A673 (cell line): Measurements from ENCODE around the gene TMEM214. TPM values are rescaled to one million over a fixed set of nuclear protein-coding genes. Genes with fewer than 3 reads are reported as not detected.

Experiments
- BruUV-seq: library from RNA; stranded (reverse); fragments of 400-500 nt; replicated peaks from 2 replicates; lab custom pipeline; 2021; lab: Mats Ljungman, UMichigan
- CTCF ChIA-PET: fragments of 300-600 bp; sonication (Branson Sonifier 250); formaldehyde crosslinking; loops from one replicate; lab custom pipeline; 2022; ENCODE audit warnings: antibody characterized with exemption; lab: Charles Lee
- POLR2A ChIA-PET: fragments of 300-600 bp; sonication (Branson Sonifier 250); formaldehyde crosslinking; loops from one replicate; lab custom pipeline; 2022; ENCODE audit warnings: antibody characterized with exemption; ENCODE audit not compliant: low non-redundant PET; lab: Charles Lee
- DNase-seq: peaks from one replicate; pipeline ENCODE4 v3.0.0-alpha.2; 2015; ENCODE audit warnings: low spot score
- H3K27ac ChIP-seq: fragments of 200-600 bp; sonication (generic); 2 replicates; pipeline ENCODE4 v1.5.1; 2016; ENCODE audit warnings: mixed run types, low read depth, mild to moderate bottlenecking, mixed read lengths, antibody characterized with exemption, low read length; ENCODE audit not compliant: poor library complexity, severe bottlenecking
- H3K27me3 ChIP-seq: fragments of 200-600 bp; sonication (generic); replicated peaks from 2 replicates; pipeline ENCODE4 v1.6.1; 2017; ENCODE audit warnings: mixed run types, low read depth, mild to moderate bottlenecking, mixed read lengths, antibody characterized with exemption, low read length; ENCODE audit not compliant: insufficient read depth, poor library complexity
- H3K36me3 ChIP-seq: fragments of 200-600 bp; sonication (generic); 2 replicates; pipeline ENCODE4 v1.6.1; 2016; ENCODE audit warnings: mixed run types, mild to moderate bottlenecking, mixed read lengths, antibody characterized with exemption, low read length; ENCODE audit not compliant: insufficient read depth, poor library complexity, severe bottlenecking
- H3K4me1 ChIP-seq: fragments of 200-600 bp; sonication (generic); 2 replicates; pipeline ENCODE4 v1.6.1; 2017; ENCODE audit warnings: mixed run types, mild to moderate bottlenecking, mixed read lengths, antibody characterized with exemption, low read length; ENCODE audit not compliant: insufficient read depth, poor library complexity, severe bottlenecking
- H3K4me3 ChIP-seq: fragments of 200-600 bp; sonication (generic); 2 replicates; pipeline ENCODE4 v1.5.1; 2016; ENCODE audit warnings: low read depth, mixed run types, mild to moderate bottlenecking, mixed read lengths, low read length; ENCODE audit not compliant: poor library complexity, severe bottlenecking
- H3K9me3 ChIP-seq: fragments of 200-600 bp; sonication (generic); 2 replicates; pipeline ENCODE4 v1.6.1; 2016; ENCODE audit warnings: mixed run types, low read depth, mild to moderate bottlenecking, mixed read lengths, antibody characterized with exemption, low read length; ENCODE audit not compliant: poor library complexity, severe bottlenecking
- CTCF ChIP-seq: fragments of 300-800, 200-600 bp; sonication (generic); conservative IDR thresholded peaks from 2 replicates; pipeline ENCODE4 v1.5.1; 2017; ENCODE audit warnings: low read depth, mild to moderate bottlenecking, antibody characterized with exemption, low read length, moderate library complexity, mixed read lengths
- EZH2 ChIP-seq: fragments of 200-600 bp; sonication (generic); IDR thresholded peaks from 2 replicates; pipeline ENCODE4 v1.6.1; 2017; ENCODE audit warnings: borderline replicate concordance, low read depth, mild to moderate bottlenecking, mixed read lengths, antibody characterized with exemption, low read length; ENCODE audit not compliant: poor library complexity, severe bottlenecking
- intact Hi-C: fragments of 100-400 bp; cut with micrococcal nuclease; formaldehyde crosslinking; loops from one replicate; pipeline ENCODE4 v1.10.0; 2022; ENCODE audit not compliant: unreplicated experiment
- total RNA-seq: library from RNA; stranded (reverse); gene quantifications from 2 replicates; pipeline ENCODE4 v1.2.3, GENCODE V29; 2021

The TMEM214 gene
- total RNA-seq, 1 experiment from 2014 or later: 76.7 TPM

- intact Hi-C loops: no loop called here
- no TSS peak for BruUV-seq
- Histone ChIP-seq H3K27ac (no peak overlapping the region), H3K4me3 (no peak overlapping the region), H3K27me3 (no peaks in the 10 kb centered on the region), H3K36me3 (peaks cover 64% of the 10 kb centered on the region), H3K9me3 (no peaks in the 10 kb centered on the region), H3K4me1 (peaks cover 11% of the 10 kb centered on the region)
- no peak for TF ChIP-seq EZH2
- no peak for TF ChIP-seq CTCF
- POLR2A ChIA-PET: interaction anchor here (0.7 kb wide), 1 partner anchor 9 kb away, joined by 3 read pairs; no protein-coding TSS in a partner anchor
- DNase-seq: no peak
- CTCF ChIA-PET: no interaction called here
Observed at GRCh38 chr2:27038631-27039339, 6.0 kb downstream of the TMEM214 start.

GRCh38 chr2:27039426-27039825 lies 6.7 kb downstream of the TMEM214 start:
- CTCF ChIA-PET: no interaction called here
- intact Hi-C loops: no loop called here

GRCh38 chr2:27039871-27040270 lies 7.1 kb downstream of the TMEM214 start:
- intact Hi-C loops: no loop called here
- no TSS peak for BruUV-seq
- Histone ChIP-seq H3K4me3 (no peak overlapping the region), H3K27me3 (no peaks in the 10 kb centered on the region), H3K4me1 (peaks cover 4% of the 10 kb centered on the region), H3K36me3 (peaks cover 63% of the 10 kb centered on the region), H3K27ac (no peak overlapping the region), H3K9me3 (no peaks in the 10 kb centered on the region)
- POLR2A ChIA-PET: no interaction called here
- no peak for DNase-seq
- CTCF ChIA-PET: no interaction called here
- TF ChIP-seq EZH2 (no peak), CTCF (no peak)

More at GRCh38 chr2:27039426-27039825, 6.7 kb downstream of the TMEM214 start:
- TF ChIP-seq CTCF (no peak), EZH2 (no peak)
- no peaks in the 10 kb centered on the region for H3K27me3 ChIP-seq
- no peak for DNase-seq
- no TSS peak for BruUV-seq
- POLR2A ChIA-PET: no interaction called here
- H3K4me1 ChIP-seq: peaks cover 4% of the 10 kb centered on the region
- H3K4me3 ChIP-seq: no peak overlapping the region
- peaks cover 64% of the 10 kb centered on the region for H3K36me3 ChIP-seq
- no peak overlapping the region for H3K27ac ChIP-seq
- H3K9me3 ChIP-seq: no peaks in the 10 kb centered on the region
